ENCODE data around the gene IRF7. TPM values are rescaled to one million over a fixed set of nuclear protein-coding genes. Genes with fewer than 3 reads are reported as not detected.

Gene IRF7
- total RNA-seq, 1 donor from 2014 or later = 12.6 TPM

DNA sequence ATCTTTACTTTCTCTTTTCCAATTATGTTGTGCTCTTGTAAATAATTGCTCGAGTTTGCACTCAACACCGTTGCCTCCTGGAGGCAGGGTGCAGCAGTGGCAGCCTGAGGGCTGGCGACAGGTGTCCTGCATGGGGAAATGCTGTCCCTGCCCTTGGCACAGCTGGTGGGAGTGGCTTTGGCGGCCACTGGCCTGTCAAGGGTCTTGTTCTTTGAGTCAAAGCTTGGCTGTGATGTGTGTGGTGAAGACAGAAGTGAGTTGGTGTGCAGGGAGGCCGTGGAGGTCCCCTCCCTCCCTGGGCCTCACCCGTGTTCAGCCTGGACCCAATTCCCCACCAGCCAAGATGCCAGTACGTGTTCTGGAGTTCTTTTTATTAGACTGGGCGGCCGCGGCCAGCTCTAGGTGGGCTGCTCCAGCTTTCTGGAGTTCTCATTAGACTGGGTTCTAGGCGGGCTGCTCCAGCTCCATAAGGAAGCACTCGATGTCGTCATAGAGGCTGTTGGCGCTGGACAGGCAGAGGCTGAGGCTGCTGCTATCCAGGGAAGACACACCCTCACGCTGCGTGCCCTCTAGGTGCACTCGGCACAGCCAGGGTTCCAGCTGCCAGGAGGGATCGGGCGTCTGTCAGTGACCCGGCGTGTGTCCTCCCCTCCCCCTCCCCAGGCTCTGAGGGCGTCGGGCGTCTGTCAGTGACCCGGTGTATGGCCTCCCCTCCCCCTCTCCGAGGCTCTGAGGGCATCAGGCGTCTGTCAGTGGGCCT, 3.4 kb downstream of the IRF7 start:
- no peaks in the 10 kb centered on the region for H3K9me3 Mint-ChIP-seq (ENCODE audit: low read depth)
- peak overlapping the region; percentile 41 for H3K27ac Mint-ChIP-seq
- H3K4me1 Mint-ChIP-seq (ENCODE audit: low read depth) = peaks cover 2% of the 10 kb centered on the region
- H3K4me3 Mint-ChIP-seq (ENCODE audit: low read depth) = no peak overlapping the region
- TF ChIP-seq, protein P1, sequence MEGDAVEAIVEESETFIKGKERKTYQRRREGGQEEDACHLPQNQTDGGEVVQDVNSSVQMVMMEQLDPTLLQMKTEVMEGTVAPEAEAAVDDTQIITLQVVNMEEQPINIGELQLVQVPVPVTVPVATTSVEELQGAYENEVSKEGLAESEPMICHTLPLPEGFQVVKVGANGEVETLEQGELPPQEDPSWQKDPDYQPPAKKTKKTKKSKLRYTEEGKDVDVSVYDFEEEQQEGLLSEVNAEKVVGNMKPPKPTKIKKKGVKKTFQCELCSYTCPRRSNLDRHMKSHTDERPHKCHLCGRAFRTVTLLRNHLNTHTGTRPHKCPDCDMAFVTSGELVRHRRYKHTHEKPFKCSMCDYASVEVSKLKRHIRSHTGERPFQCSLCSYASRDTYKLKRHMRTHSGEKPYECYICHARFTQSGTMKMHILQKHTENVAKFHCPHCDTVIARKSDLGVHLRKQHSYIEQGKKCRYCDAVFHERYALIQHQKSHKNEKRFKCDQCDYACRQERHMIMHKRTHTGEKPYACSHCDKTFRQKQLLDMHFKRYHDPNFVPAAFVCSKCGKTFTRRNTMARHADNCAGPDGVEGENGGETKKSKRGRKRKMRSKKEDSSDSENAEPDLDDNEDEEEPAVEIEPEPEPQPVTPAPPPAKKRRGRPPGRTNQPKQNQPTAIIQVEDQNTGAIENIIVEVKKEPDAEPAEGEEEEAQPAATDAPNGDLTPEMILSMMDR (IDR thresholded peaks at IDR 0.05; ENCODE audit: unreplicated experiment) = peak; percentile 33
- no peaks in the 10 kb centered on the region for H3K27me3 Mint-ChIP-seq
- H3K36me3 Mint-ChIP-seq (ENCODE audit: insufficient read depth) = peaks cover 8% of the 10 kb centered on the region
- no peak for DNase-seq (ENCODE audit: low spot score, unreplicated experiment)

DNA sequence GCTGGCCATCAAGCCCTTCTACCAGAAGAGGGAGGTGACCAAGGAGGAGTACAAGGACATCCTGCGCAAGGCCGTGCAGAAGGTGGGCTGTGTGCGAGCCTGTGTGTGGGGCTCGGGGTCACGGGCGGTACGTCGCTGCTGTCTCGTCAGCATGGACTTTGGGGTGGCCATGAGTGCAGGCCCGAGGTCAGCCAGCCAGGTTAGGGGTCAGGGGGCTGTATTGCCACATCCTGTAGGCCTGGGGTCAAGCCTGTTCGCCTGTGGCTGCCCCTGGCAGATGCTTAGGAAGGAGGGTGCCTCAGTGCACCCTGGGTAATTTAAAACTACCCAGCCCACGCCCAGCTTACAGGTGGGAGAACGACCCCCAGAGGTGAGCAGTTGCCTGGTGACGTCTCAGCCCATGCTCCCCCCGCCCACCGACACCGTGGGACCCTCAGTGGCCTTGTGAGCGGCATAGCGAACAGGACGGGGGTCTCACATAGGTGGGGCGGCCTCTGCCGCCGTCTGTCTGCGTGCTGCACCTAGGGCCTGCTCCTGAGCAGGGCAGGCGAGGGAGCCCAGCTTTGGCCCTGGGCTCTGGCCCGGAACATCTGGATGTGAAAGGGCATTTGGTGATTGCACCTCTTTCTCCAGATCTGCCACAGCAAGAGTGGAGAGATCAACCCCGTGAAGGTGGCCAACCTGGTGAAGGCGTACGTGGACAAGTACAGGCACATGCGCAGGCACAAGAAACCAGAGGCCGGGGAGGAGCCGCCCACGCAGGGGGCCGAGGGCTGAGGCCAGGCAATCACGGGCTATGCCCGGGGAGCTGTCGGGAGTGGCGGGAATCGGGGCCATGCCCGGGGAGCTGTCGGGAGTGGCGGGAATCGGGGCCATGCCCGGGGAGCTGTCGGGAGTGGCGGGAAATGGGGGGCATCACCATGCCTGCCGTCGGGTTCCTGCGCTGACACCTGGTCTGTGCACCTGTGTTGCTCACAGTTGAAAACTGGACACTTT, 4.5 kb downstream of the IRF7 start:
- H3K9me3 Mint-ChIP-seq (ENCODE audit: low read depth) = no peaks in the 10 kb centered on the region
- H3K27ac Mint-ChIP-seq = no peak overlapping the region
- no peak for DNase-seq (ENCODE audit: low spot score, unreplicated experiment)
- peaks cover 12% of the 10 kb centered on the region for H3K36me3 Mint-ChIP-seq (ENCODE audit: insufficient read depth)
- no peaks in the 10 kb centered on the region for H3K27me3 Mint-ChIP-seq
- TF ChIP-seq, protein P1 (IDR thresholded peaks at IDR 0.05; ENCODE audit: unreplicated experiment) = no peak
- no peak overlapping the region for H3K4me3 Mint-ChIP-seq (ENCODE audit: low read depth)
- H3K4me1 Mint-ChIP-seq (ENCODE audit: low read depth) = peaks cover 2% of the 10 kb centered on the region

DNA sequence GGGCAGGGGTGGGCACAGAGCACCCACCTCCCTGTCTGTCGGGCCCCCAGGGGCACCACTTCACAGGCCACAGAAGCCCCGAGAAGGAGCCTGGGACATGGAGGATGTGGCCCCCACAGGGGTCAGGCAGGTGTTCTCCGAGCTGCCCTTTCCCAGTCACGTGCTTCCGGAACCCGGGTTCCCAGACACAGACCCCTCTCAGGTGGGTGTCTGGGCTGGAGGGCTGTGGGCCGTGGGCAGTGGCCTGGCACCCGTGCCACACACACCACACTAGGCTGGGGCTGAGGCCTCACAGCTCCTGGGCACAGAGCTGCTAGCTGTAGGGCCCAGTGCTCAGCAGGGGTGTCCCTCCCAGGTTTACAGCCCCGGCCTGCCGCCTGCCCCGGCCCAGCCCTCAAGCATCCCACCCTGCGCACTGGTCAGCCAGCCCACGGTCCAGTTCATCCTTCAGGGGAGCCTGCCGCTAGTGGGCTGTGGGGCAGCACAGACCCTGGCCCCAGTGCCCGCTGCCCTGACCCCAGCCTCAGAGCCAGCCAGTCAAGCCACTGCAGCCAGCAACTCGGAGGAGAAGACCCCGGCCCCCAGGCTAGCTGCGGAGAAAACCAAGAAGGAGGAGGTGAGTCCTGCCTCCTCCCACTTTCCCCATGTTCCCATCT, 5.5 kb downstream of the IRF7 start:
- Mint-ChIP-seq H3K9me3 (ENCODE audit: low read depth) (no peaks in the 10 kb centered on the region), H3K27me3 (no peaks in the 10 kb centered on the region), H3K27ac (no peak overlapping the region), H3K4me3 (ENCODE audit: low read depth) (no peak overlapping the region), H3K4me1 (ENCODE audit: low read depth) (peaks cover under 1% of the 10 kb centered on the region), H3K36me3 (ENCODE audit: insufficient read depth) (peaks cover 12% of the 10 kb centered on the region)
- TF ChIP-seq, protein P1 (IDR thresholded peaks at IDR 0.05; ENCODE audit: unreplicated experiment) = no peak
- DNase-seq (ENCODE audit: low spot score, unreplicated experiment) = no peak

DNA sequence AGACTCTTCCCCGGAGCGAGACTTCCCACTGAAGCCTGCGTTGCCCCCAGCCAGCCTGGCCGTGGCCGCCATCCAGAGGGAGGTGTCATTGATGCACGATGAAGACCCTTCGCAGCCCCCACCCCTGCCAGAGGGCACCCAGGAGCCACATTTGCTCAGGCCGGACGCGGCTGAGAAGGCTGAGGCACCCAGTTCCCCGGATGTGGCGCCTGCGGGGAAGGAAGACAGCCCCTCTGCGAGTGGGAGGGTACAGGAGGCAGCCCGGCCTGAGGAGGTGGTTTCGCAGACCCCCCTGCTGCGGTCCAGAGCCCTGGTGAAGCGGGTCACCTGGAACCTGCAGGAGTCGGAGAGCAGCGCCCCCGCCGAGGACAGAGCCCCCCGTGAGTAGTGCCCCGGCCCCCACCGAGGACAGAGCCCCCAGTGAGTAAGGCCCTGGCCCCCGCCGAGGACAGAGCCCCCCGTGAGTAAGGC, 6.4 kb downstream of the IRF7 start:
- no peak for DNase-seq (ENCODE audit: low spot score, unreplicated experiment)
- H3K4me3 Mint-ChIP-seq (ENCODE audit: low read depth) = no peak overlapping the region
- no peaks in the 10 kb centered on the region for H3K9me3 Mint-ChIP-seq (ENCODE audit: low read depth)
- no peak overlapping the region for H3K27ac Mint-ChIP-seq
- no peaks in the 10 kb centered on the region for H3K4me1 Mint-ChIP-seq (ENCODE audit: low read depth)
- H3K27me3 Mint-ChIP-seq = no peaks in the 10 kb centered on the region
- TF ChIP-seq, protein P1 (IDR thresholded peaks at IDR 0.05; ENCODE audit: unreplicated experiment) = no peak
- H3K36me3 Mint-ChIP-seq (ENCODE audit: insufficient read depth) = peaks cover 12% of the 10 kb centered on the region

DNA sequence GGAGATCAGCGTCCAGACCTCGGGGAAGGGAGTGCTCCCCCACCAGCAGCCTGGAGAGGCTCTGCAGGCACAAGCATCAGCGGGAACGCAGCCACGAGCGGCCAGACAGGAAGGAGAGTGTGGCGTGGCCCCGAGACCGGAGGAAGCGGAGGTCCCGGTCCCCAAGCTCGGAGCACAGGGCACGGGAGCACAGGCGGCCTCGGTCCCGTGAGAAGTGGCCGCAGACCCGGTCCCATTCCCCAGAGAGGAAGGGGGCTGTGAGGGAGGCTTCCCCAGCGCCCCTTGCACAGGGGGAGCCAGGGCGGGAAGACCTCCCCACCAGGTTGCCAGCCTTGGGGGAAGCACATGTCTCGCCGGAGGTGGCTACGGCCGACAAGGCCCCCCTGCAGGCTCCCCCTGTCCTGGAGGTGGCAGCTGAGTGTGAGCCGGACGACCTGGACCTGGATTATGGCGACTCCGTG, 6.9 kb downstream of the IRF7 start:
- no peak overlapping the region for H3K27ac Mint-ChIP-seq
- H3K4me3 Mint-ChIP-seq (ENCODE audit: low read depth) = no peak overlapping the region
- H3K4me1 Mint-ChIP-seq (ENCODE audit: low read depth) = no peaks in the 10 kb centered on the region
- no peaks in the 10 kb centered on the region for H3K27me3 Mint-ChIP-seq
- H3K36me3 Mint-ChIP-seq (ENCODE audit: insufficient read depth) = peaks cover 15% of the 10 kb centered on the region
- TF ChIP-seq, protein P1 (IDR thresholded peaks at IDR 0.05; ENCODE audit: unreplicated experiment) = no peak
- H3K9me3 Mint-ChIP-seq (ENCODE audit: low read depth) = no peaks in the 10 kb centered on the region
- DNase-seq (ENCODE audit: low spot score, unreplicated experiment) = no peak

Measured in progenitor cell of endocrine pancreas (in vitro differentiated cells).